GM19467 (cell line): Measurements from ENCODE around the gene SPANXA1.
"Not testable (repeated sequence)": the region's sequence is repeated elsewhere in the genome, so short reads cannot be mapped to it uniquely, and the experiment has no call there.

ENCODE experiments used
- ATAC-seq: cut with Tn5 transposase; IDR thresholded peaks from one replicate; pipeline ENCODE4 v1.9.1; 2021; ENCODE audit warnings: mild to moderate bottlenecking, moderate library complexity; ENCODE audit not compliant: unreplicated experiment

The SPANXA1 gene, protein sequence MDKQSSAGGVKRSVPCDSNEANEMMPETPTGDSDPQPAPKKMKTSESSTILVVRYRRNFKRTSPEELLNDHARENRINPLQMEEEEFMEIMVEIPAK

DNA sequence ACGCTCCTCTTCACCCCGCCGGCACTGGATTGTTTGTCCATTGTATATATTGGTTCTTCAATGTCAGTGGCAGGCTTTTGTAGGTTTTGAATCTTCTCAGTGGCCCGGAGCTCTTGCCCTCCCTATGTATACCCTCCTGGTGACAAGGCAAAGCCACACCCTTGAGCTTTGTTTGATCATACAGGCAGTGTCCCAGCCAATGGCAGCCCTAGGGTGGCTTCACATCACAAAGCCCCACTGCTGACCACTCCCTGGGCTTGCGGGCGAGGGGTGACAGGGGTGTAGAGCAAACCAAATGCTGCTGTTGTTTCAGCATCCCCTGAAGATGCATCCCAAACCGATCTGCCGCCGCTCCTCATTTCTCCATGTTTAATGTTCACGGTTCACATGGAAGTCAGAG, at the start of gene SPANXA1:
TSS of gene SPANXA1 (minus strand) at position 101 of the 400 bp plus-strand sequence. CDS start at position 41, 60 bp downstream.
- not testable (repeated sequence) for ATAC-seq

DNA sequence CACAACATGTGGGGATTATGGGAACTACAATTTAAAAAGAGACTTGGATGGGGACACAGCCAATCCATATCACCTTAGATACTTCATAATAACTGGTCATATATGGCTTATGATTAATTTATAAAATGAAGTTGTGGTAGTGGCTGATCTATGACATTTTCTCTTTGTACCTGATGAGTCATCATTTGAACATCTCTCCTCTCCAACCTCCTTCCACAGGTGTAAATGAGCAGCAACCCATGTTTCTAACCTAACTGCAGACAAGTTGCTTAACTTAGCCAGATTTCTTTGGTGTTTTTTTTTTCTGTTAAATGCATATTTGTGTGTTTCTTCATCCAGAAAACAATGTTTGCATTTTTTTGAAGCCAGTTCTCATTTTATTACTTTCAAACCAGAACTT, 47.6 kb upstream of the SPANXA1 start:
- ATAC-seq, result no peak

DNA sequence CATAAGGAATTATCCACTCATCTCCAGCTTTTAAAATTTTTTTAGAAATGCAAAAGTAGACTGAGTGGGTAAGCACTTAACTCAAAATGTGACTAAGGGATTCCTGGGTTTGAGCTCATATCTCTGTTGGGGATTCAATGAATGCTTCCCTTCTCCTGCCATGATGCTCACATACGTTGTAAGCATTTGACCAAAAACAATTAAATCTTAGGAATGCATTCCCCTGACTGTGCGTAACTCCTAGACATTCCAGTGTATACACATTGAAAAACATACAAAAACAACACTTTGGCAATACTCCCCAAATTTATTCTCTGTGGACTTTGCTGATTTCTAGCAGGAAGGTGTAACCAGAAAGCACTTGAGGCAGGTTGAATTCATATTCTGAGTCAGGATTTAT, 34.8 kb upstream of the SPANXA1 start:
- no peak for ATAC-seq

DNA sequence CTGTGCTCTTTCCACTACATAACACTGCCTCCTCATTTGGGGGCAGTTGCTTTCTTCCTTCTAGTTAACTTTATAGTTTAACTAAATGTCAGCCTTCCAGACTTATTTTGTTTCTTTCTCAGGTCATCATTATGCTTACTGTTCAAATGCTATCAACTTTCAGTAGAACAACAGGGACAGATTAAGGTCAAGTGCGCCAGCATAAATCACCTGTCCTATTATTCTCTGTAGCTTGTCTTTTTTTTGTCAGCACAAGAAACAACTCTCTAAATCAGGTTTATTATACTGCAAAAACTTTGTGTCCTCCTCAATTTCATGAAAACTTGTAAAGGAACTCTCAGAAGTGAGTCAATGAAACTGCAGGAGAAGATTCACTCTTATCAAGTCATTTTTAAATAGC, 24.6 kb upstream of the SPANXA1 start:
- ATAC-seq, result no peak

DNA sequence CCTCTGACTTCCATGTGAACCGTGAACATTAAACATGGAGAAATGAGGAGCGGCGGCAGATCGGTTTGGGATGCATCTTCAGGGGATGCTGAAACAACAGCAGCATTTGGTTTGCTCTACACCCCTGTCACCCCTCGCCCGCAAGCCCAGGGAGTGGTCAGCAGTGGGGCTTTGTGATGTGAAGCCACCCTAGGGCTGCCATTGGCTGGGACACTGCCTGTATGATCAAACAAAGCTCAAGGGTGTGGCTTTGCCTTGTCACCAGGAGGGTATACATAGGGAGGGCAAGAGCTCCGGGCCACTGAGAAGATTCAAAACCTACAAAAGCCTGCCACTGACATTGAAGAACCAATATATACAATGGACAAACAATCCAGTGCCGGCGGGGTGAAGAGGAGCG, 4.9 kb upstream of the SPANXA1 start, which contains the start of gene SPANXA2:
TSS of gene SPANXA2 (plus strand) at position 301 of the 400 bp plus-strand sequence. CDS start at position 361, 60 bp downstream.
- not testable (repeated sequence) for ATAC-seq

DNA sequence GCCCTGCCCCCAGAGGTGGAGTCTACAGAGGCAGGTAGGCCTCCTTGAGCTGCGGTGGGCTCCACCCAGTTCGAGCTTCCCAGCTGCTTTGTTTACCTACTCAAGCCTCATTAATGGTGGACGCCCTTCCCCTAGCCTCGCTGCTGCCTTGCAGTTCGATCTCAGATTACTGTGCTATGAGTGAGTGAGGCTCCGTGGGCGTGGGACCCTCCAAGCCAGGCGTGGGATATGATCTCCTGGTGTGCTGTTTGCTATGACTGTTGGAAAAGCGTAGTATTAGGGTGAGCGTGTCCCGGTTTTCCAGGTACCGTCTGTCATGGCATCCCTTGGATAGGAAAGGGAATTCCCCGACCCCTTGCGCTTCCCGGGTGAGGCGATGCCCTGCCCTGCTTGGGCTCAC, 42.0 kb downstream of the SPANXA1 start:
- not testable (repeated sequence) for ATAC-seq
